Liver (tissue), 9 donors: ENCODE measurements around the gene PLN. TPM values are rescaled to one million over a fixed set of nuclear protein-coding genes. Genes with fewer than 3 reads are reported as not detected.

Experiments
- DNase-seq: peaks from one replicate; pipeline ENCODE4 v3.0.0-alpha.2; 2017; ENCODE audit warnings: low spot score
- H3K27ac ChIP-seq, 2 donors: one replicate each; pipeline ENCODE4 v1.7.0; 2013; ENCODE audit warnings: inconsistent platforms in 2 of 2, low read length in 2 of 2, control low read depth in 1 of 2, low read depth in 1 of 2, mild to moderate bottlenecking in 1 of 2
- H3K27me3 ChIP-seq, 4 donors: one replicate each; pipeline versions ENCODE4 v1.6.1 to v1.7.0; 2013; ENCODE audit warnings: low read length in 3 of 4, inconsistent platforms in 1 of 4, mild to moderate bottlenecking in 1 of 4, moderate library complexity in 1 of 4; ENCODE audit not compliant: control insufficient read depth in 4 of 4, insufficient read depth in 4 of 4
- H3K36me3 ChIP-seq, 4 donors: one replicate each; pipeline versions ENCODE4 v1.6.1 to v1.7.0; 2013; ENCODE audit warnings: low read length in 3 of 4, mild to moderate bottlenecking in 3 of 4, low read depth in 1 of 4, moderate library complexity in 1 of 4; ENCODE audit not compliant: control insufficient read depth in 4 of 4, insufficient read depth in 3 of 4
- H3K4me1 ChIP-seq, 4 donors: one replicate each; pipeline versions ENCODE4 v1.6.1 to v1.7.0; 2013; ENCODE audit warnings: low read length in 3 of 4, mild to moderate bottlenecking in 3 of 4, moderate library complexity in 1 of 4; ENCODE audit not compliant: control insufficient read depth in 4 of 4, insufficient read depth in 4 of 4
- H3K4me3 ChIP-seq, 3 donors: one replicate each; pipeline versions ENCODE4 v1.6.1 to v1.7.0; 2013; ENCODE audit warnings: low read length in 3 of 3, control low read depth in 1 of 3, low read depth in 1 of 3, mild to moderate bottlenecking in 1 of 3
- H3K9ac ChIP-seq, 2 donors: one replicate each; pipeline ENCODE4 v1.7.0; 2013; ENCODE audit warnings: low read length in 2 of 2, mild to moderate bottlenecking in 2 of 2, moderate library complexity in 2 of 2, control low read depth in 1 of 2, low read depth in 1 of 2
- H3K9me3 ChIP-seq, 4 donors: one replicate each; pipeline versions ENCODE4 v1.6.1 to v1.7.0; 2013; ENCODE audit warnings: low read length in 3 of 4; ENCODE audit not compliant: control insufficient read depth in 4 of 4
- ATF3 ChIP-seq: IDR thresholded peaks from 2 replicates; pipeline ENCODE4 v1.6.1; 2016; ENCODE audit warnings: antibody characterized with exemption
- CTCF ChIP-seq: fragments of 150-350 bp; IDR thresholded peaks from 2 replicates; pipeline ENCODE4 v1.5.1; 2017; ENCODE audit warnings: improper control_type of control experiment, low read depth, low read length; ENCODE audit not compliant: missing input control
- EGR1 ChIP-seq, 2 donors: IDR thresholded peaks; 2 replicates each; pipeline ENCODE4 v1.6.1; 2016 to 2018; ENCODE audit warnings: antibody characterized with exemption in 2 of 2, low read depth in 2 of 2
- FOXA1 ChIP-seq: IDR thresholded peaks from 2 replicates; pipeline ENCODE4 v1.6.1; 2016; ENCODE audit warnings: antibody characterized with exemption
- GABPA ChIP-seq, 2 donors: IDR thresholded peaks in 1 of 2; conservative IDR thresholded peaks in 1 of 2; 2 replicates each; pipeline ENCODE4 v1.6.1; 2016; ENCODE audit warnings: antibody characterized with exemption in 2 of 2, mild to moderate bottlenecking in 1 of 2, moderate library complexity in 1 of 2
- HNF4A ChIP-seq, 2 donors: conservative IDR thresholded peaks; 2 replicates each; pipeline ENCODE4 v1.6.1; 2016; ENCODE audit warnings: antibody characterized with exemption in 2 of 2, mild to moderate bottlenecking in 2 of 2
- HNF4G ChIP-seq: IDR thresholded peaks from 2 replicates; pipeline ENCODE4 v1.6.1; 2016; ENCODE audit warnings: antibody characterized with exemption
- JUND ChIP-seq, 2 donors: IDR thresholded peaks; 2 replicates each; pipeline ENCODE4 v1.6.1; 2016; ENCODE audit warnings: antibody characterized with exemption in 2 of 2
- MAX ChIP-seq: IDR thresholded peaks from 2 replicates; pipeline ENCODE4 v1.6.1; 2016; ENCODE audit warnings: antibody characterized with exemption
- NR2F2 ChIP-seq: IDR thresholded peaks from 2 replicates; pipeline ENCODE4 v1.6.1; 2016; ENCODE audit warnings: antibody characterized with exemption
- RAD21 ChIP-seq, 2 donors: IDR thresholded peaks; 2 replicates each; pipeline ENCODE4 v1.6.1; 2016; ENCODE audit warnings: antibody characterized with exemption in 2 of 2, mild to moderate bottlenecking in 2 of 2
- REST ChIP-seq: IDR thresholded peaks from 2 replicates; pipeline ENCODE4 v1.6.1; 2016; ENCODE audit warnings: antibody characterized with exemption, mild to moderate bottlenecking
- RXRA ChIP-seq, 2 donors: IDR thresholded peaks; 2 replicates each; pipeline ENCODE4 v1.6.1; 2017 to 2018; ENCODE audit warnings: antibody characterized with exemption in 2 of 2, mild to moderate bottlenecking in 1 of 2
- SP1 ChIP-seq: IDR thresholded peaks from 2 replicates; pipeline ENCODE4 v1.6.1; 2018; ENCODE audit warnings: antibody characterized with exemption, mild to moderate bottlenecking
- TAF1 ChIP-seq: conservative IDR thresholded peaks from 2 replicates; pipeline ENCODE4 v1.6.1; 2016; ENCODE audit warnings: antibody characterized with exemption, mild to moderate bottlenecking
- YY1 ChIP-seq: IDR thresholded peaks from 2 replicates; pipeline ENCODE4 v1.6.1; 2016; ENCODE audit warnings: antibody characterized with exemption, mild to moderate bottlenecking
- ZBTB33 ChIP-seq: IDR thresholded peaks from 2 replicates; pipeline ENCODE4 v1.6.1; 2016; ENCODE audit warnings: antibody characterized with exemption
- WGBS: extraction: QIAGEN DNeasy Blood & Tissue Kit; methylation state at CpG from one replicate; pipeline ENCODE4 v1.1.7; 2013; 5-methylcytosine and 5-hydroxymethylcytosine counted together
- polyA plus RNA-seq, 2 donors: library from polyadenylated mRNA; stranded (reverse) in 1 of 2; unstranded in 1 of 2; fragments of 200-250 nt in 1 of 2; fragments of >200 nt in 1 of 2; fragmentation: Nextera tagmentation in 1 of 2; extraction: Ambion mirVana in 1 of 2; gene quantifications; one replicate each; pipeline versions ENCODE4 v1.2.1 to v1.2.3, GENCODE V29; 2013 to 2015
- total RNA-seq, 2 donors: library from RNA; depleted of rRNA; stranded (reverse); fragments of >200 nt; gene quantifications; one replicate each; pipeline ENCODE4 v1.2.3, GENCODE V29; 2014
- donor health status: healthy.
- donor health status: healthy.
- donor health status: healthy.
- donor health status: healthy.
- donor health status: healthy.

Gene PLN
- total and polyA plus RNA-seq, 4 donors = 0.14 to 1.3 (median 0.44) TPM

GRCh38 chr6:118502169-118502568 is 45.9 kb upstream of the PLN start:
- no peak overlapping the region for H3K9ac ChIP-seq
- H3K4me1 ChIP-seq = no peaks in the 10 kb centered on the region
- TF ChIP-seq NR2F2 (no peak), CTCF (no peak), TAF1 (no peak), REST (no peak), EGR1 (IDR thresholded peaks at IDR 0.05; ENCODE audit: low read depth in 2 of 2) (no peak), MAX (no peak), FOXA1 (no peak), HNF4A (conservative IDR thresholded peaks at IDR 0.05) (no peak), HNF4G (no peak), SP1 (no peak), RAD21 (IDR thresholded peaks at IDR 0.05) (no peak), RXRA (IDR thresholded peaks at IDR 0.05) (no peak), ATF3 (no peak), YY1 (no peak), GABPA (IDR thresholded peaks at IDR 0.05 in 1 of 2, conservative IDR thresholded peaks at IDR 0.05 in 1 of 2) (no peak), JUND (IDR thresholded peaks at IDR 0.05) (no peak), ZBTB33 (no peak)
- H3K27me3 ChIP-seq = no peaks in the 10 kb centered on the region
- no peak overlapping the region for H3K4me3 ChIP-seq
- 72% methylated on average over 2 of the region's 2 CpGs for WGBS
- H3K27ac ChIP-seq = no peak overlapping the region
- H3K9me3 ChIP-seq = no peaks in the 10 kb centered on the region
- DNase-seq = no peak
- H3K36me3 ChIP-seq = peaks cover 0 to 3% (median 2%) of the 10 kb centered on the region in 4 donors

GRCh38 chr6:118504611-118505010 is 43.5 kb upstream of the PLN start:
- WGBS = 98% methylated on average over 2 of the region's 2 CpGs

More at GRCh38 chr6:118504611-118505010, 43.5 kb upstream of the PLN start:
- Histone ChIP-seq H3K9ac (no peak overlapping the region), H3K27me3 (no peaks in the 10 kb centered on the region), H3K9me3 (no peaks in the 10 kb centered on the region), H3K4me1 (no peaks in the 10 kb centered on the region), H3K27ac (no peak overlapping the region), H3K36me3 (peaks cover 0 to 3% (median 2%) of the 10 kb centered on the region in 4 donors), H3K4me3 (no peak overlapping the region)
- no peak for DNase-seq
- TF ChIP-seq GABPA (IDR thresholded peaks at IDR 0.05 in 1 of 2, conservative IDR thresholded peaks at IDR 0.05 in 1 of 2) = no peak
- TF ChIP-seq CTCF = no peak
- no peak for TF ChIP-seq ZBTB33
- TF ChIP-seq SP1 = no peak
- TF ChIP-seq HNF4G = no peak
- TF ChIP-seq JUND (IDR thresholded peaks at IDR 0.05) = no peak
- TF ChIP-seq RAD21 (IDR thresholded peaks at IDR 0.05) = no peak
- TF ChIP-seq FOXA1 = no peak
- no peak for TF ChIP-seq TAF1
